Measurements from ENCODE around the gene AKT1.

GRCh38 chr14:104752735-104753527, 42.6 kb downstream of the AKT1 start, which contains the start of gene SIVA1:
- TF ChIP-seq RFX5 (IDR thresholded peaks at IDR 0.05; ENCODE audit: low read depth, low read length) (no peak), USF2 (IDR thresholded peaks at IDR 0.05; ENCODE audit: low read depth, low read length) (0 out of 2 replicates have a peak, but pooled peaks have one; percentile 3)
